Subcutaneous adipose tissue (tissue), 4 donors: ENCODE results near the gene SLC1A7. TPM values are rescaled to one million over a fixed set of nuclear protein-coding genes. Genes with fewer than 3 reads are reported as not detected.

Source experiments
- total RNA-seq, 4 donors: library from RNA; depleted of rRNA; stranded (reverse); fragments of >200 nt; gene quantifications; one replicate each; pipeline ENCODE4 v1.1.0, GENCODE V29; 2016
- TF ChIP-seq, protein P1 (sequence below): fragments of 450-650 bp; IDR thresholded peaks from one replicate; pipeline ENCODE4 v1.5.1; 2016; ENCODE audit warnings: low read depth, mild to moderate bottlenecking, control low read depth, antibody characterized with exemption, moderate library complexity

SLC1A7 gene
- total RNA-seq, 4 donors from 2014 or later, result 0.17 to 0.94 TPM; not detected in 2

DNA sequence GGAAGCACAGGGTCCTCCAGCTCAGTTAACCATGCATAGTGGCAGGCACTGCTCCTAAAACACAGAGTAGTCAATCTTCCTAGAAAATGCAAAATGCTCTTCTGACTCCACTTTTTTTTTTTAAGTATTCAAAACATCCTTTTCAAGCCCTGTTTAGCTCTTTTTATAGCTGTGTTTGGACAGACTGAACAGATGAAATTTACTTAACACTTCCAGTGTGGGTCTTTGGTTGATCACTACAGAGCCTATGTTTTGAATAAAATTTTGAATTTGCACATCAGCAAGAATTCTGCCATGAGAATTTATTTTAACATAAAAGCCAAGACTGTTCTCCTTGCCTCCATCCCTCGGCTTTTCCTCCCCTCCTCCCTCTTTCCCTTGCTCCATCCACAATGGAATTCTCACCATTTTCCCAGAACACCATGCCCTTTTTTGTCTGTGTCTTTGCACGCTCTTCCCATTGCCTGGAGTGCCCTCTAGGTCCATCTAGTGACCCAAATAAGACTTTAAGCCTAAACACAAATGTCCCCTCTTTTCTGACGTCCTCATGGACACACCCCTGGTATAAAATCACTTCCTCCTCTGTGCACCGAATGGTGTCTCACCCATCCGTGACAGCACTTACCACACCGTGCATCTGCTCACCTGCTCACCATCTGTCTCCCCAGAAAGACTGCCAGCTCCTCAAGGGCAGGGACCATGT lies 30.1 kb upstream of the SLC1A7 start:
- TF ChIP-seq, protein P1, sequence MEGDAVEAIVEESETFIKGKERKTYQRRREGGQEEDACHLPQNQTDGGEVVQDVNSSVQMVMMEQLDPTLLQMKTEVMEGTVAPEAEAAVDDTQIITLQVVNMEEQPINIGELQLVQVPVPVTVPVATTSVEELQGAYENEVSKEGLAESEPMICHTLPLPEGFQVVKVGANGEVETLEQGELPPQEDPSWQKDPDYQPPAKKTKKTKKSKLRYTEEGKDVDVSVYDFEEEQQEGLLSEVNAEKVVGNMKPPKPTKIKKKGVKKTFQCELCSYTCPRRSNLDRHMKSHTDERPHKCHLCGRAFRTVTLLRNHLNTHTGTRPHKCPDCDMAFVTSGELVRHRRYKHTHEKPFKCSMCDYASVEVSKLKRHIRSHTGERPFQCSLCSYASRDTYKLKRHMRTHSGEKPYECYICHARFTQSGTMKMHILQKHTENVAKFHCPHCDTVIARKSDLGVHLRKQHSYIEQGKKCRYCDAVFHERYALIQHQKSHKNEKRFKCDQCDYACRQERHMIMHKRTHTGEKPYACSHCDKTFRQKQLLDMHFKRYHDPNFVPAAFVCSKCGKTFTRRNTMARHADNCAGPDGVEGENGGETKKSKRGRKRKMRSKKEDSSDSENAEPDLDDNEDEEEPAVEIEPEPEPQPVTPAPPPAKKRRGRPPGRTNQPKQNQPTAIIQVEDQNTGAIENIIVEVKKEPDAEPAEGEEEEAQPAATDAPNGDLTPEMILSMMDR, result no peak

DNA sequence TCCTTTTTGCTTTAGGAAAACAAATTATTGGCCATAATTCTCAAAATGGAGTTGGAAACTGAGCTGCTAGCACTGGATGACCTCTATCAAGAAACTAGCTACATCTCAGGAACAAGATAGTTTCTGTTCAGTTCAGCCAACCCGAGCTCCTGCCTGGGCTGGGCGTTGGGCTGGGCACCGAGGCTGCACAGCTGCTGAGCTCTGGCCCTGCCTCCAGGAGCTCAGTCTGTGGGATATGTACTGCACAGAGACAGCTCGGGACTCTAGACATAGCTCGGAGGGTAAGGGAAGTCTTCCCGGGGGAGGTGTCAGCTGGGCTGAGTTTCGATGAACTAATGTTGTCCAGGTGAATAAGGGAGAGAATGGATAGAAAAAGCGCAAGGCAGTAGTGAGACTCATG lies 24.5 kb upstream of the SLC1A7 start:
- TF ChIP-seq, protein P1, result no peak

DNA sequence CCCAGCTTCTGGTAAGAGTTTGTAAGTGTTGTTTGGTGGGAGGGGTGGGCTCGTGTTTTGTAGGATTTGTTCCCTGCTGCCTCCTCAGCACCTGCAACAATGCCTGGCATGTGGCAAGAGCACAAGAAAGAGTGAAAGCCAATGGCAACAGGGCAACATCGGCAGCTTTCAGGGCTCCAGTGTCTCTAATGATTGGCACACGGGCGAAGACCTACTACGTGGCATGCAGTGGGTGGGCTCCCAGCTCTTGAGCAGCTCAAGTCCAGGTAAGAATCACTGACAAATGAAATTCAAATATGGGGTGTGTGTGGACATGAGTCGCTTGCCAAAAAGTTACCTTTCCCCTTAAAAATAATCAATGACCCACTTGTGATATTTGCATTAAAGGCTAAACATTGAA lies 23.9 kb upstream of the SLC1A7 start:
- TF ChIP-seq, protein P1, result no peak

DNA sequence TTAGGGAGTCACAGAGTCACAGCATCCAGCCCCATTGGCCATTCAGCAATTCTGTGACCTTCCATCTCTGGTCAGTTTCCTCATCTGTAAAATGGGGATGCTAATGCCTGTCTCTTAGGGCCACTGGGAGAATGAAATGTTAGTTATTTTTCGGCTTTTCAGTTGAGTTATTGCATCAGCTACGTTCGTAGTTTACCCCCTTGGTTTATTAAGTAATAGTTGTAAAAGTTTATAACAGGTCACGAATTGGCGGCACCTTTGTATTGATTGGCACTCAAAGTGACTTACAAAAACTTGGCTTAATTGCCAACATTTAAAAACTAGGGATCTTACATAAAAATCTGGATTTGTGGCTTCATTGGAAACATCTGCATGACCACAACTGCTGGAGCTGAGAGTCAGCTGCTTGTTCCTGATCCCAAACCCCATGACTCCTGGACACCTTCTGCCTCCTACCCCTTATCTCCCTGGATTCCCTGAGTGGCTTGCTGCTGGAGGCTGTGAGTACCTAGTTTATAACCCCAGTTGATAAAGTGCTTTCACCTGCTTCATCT lies 23.0 kb upstream of the SLC1A7 start:
- TF ChIP-seq, protein P1, result no peak

DNA sequence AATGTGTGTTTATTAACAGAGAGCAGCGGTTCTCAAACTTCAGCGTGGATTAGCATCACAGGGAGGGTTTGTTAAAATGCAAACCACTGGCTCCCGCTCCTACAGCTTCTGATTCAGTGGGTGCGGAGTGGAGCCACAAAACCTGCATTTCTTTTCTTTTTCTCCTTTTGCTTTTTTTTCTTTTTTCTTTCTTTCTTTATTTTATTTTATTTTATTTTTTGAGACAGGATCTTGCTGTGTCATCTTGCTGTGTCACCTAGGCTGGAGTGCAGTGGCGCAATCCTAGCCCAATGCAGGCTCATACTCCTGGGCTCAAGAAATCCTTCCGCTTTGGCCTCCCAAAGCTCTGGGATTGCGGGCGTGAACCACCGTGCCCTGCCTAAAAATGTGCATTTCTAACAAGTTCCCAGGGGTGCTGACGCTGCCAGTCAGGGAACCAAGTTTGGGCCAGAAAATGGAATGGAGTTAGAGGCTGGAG lies 20.9 kb upstream of the SLC1A7 start:
- TF ChIP-seq, protein P1, result no peak

DNA sequence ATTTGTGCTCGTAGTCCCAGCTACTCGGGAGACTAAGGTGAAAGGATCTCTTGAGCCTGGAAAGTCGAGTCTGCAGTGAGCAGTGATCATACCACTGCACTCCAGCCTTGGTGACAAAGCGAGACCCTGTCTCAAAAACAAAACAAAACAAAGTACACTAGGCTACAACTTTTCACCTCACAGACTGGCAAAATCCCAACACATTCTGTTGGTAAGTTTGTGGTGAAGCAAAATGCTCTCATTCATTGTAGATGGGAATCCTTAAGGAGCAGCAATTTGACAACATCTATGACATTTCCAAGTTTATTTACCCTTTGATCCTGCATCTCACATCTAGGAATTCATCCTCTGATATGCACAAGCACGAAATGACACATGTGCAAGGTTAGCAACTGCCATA lies 20.2 kb upstream of the SLC1A7 start:
- TF ChIP-seq, protein P1, result no peak

DNA sequence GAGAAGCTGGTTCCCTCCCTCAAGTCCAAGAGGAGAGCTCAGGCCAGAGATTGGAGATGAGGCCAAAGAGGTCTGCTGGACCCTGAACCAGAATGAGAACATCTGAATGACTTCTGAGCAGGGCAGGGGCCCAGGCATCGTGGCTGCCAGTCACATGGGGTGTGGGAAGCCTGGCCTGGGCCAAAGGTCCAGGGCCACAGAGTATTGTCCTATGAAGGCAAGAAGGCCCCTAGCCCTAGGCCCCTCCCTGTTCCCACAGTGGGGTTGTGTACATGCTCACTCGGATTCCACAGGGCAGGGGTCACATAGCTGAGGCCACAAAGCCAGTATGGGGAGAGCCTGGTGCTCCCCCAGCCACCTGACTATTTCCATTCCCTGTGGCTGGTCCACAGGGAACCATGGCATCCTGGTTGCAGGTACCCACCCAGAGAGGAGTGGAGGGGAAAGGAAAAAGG lies 18.5 kb upstream of the SLC1A7 start:
- TF ChIP-seq, protein P1, result no peak
